Measurements from ENCODE around the gene CALR. TPM values are rescaled to one million over a fixed set of nuclear protein-coding genes. Genes with fewer than 3 reads are reported as not detected.

CALR gene
- total and polyA plus RNA-seq, 9 of the 15 experiments (the other 6 are each of a cell fraction or from before 2014, with no cell fraction given), result 126 to 811 (median 642) TPM

DNA sequence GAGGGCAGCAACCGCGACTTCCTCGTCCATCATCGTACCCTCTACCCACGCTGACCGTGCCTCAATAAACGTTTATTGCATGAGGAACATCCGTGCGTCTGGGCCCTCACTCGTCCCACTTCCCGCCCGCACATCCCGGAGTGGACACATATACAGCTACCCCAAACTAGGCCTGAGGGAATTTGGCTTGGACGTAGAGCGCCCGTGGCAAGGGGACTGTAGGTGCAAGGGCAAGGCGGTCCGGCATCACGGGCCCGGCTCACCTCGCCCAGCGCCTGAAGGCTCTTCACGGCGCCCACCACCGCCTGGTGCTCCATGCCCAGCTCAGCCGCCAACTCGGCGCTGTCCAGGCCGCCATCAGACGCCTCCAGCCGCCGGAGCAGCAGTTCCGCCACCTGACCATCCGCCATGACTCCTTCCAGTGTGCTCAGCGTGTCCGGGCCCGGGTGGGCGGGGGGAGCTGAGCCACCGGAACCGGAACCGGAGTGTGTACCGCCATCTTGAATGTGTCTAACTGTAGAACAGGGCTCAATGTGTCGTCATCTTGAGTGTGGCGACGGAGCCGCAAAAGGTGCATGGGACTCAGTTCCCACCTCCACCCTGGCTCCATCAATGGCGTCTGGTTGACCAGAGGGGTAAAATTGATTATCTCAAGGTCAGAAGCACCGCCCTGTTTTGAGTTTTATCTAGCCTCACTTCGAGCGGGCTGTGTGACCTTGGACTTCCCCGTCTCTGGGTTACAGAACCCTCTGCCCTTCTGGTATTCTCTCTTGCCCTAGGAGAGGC, 4.9 kb upstream of the CALR start, which contains the start of gene FARSA (continued):
- TF ChIP-seq, protein P1, sequence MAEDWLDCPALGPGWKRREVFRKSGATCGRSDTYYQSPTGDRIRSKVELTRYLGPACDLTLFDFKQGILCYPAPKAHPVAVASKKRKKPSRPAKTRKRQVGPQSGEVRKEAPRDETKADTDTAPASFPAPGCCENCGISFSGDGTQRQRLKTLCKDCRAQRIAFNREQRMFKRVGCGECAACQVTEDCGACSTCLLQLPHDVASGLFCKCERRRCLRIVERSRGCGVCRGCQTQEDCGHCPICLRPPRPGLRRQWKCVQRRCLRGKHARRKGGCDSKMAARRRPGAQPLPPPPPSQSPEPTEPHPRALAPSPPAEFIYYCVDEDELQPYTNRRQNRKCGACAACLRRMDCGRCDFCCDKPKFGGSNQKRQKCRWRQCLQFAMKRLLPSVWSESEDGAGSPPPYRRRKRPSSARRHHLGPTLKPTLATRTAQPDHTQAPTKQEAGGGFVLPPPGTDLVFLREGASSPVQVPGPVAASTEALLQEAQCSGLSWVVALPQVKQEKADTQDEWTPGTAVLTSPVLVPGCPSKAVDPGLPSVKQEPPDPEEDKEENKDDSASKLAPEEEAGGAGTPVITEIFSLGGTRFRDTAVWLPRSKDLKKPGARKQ (CRISPR knock-in tag; IDR thresholded peaks at IDR 0.05), result no peak
- TF ChIP-seq BCOR (IDR thresholded peaks at IDR 0.05) (no peak; the same call in 1 of the 2 replicates), SP1 (CRISPR knock-in tag; IDR thresholded peaks at IDR 0.05) (peak; percentile 78; the same call in 1 of the 2 replicates), TAF7 (tag; IDR thresholded peaks at IDR 0.05) (peak; percentile 38; the same call in 1 of the 2 replicates), SIN3B (IDR thresholded peaks at IDR 0.05; ENCODE audit: low read depth) (peak; percentile 79; the same call in 1 of the 2 replicates), GATAD2A (IDR thresholded peaks at IDR 0.05) (no peak), GABPA (tag; conservative IDR thresholded peaks at IDR 0.05; ENCODE audit: low read depth) (peak; percentile 98), CBFA2T3 (IDR thresholded peaks at IDR 0.05) (no peak), CAMTA2 (CRISPR knock-in tag; conservative IDR thresholded peaks at IDR 0.05) (no peak), BMI1 (IDR thresholded peaks at IDR 0.05; ENCODE audit: low read length) (no peak), CREBBP (IDR thresholded peaks at IDR 0.05; ENCODE audit: low read depth, low read length) (no peak), RFX7 (CRISPR knock-in tag; IDR thresholded peaks at IDR 0.05) (no peak), ZNF507 (tag; conservative IDR thresholded peaks at IDR 0.05) (no peak), DIDO1 (tag; IDR thresholded peaks at IDR 0.05; ENCODE audit: low read depth) (peak; percentile 79; the same call in 1 of the 2 replicates), SRSF7 (optimal IDR thresholded peaks at IDR 0.05; ENCODE audit: low read depth, low read length) (no peak), ESRRA (IDR thresholded peaks at IDR 0.05; ENCODE audit: borderline replicate concordance, low read depth) (peak; percentile 92), TAF15 (IDR thresholded peaks at IDR 0.05; ENCODE audit: low read depth, low read length) (no peak), CSDE1 (IDR thresholded peaks at IDR 0.05) (peak in 1 of 2 experiments; percentile 95; a peak in 2 of 4 replicates)
- TF ChIP-seq, protein P2, sequence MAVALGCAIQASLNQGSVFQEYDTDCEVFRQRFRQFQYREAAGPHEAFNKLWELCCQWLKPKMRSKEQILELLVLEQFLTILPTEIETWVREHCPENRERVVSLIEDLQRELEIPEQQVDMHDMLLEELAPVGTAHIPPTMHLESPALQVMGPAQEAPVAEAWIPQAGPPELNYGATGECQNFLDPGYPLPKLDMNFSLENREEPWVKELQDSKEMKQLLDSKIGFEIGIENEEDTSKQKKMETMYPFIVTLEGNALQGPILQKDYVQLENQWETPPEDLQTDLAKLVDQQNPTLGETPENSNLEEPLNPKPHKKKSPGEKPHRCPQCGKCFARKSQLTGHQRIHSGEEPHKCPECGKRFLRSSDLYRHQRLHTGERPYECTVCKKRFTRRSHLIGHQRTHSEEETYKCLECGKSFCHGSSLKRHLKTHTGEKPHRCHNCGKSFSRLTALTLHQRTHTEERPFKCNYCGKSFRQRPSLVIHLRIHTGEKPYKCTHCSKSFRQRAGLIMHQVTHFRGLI (CRISPR knock-in tag; IDR thresholded peaks at IDR 0.05), result no peak
- TF ChIP-seq, protein P3, sequence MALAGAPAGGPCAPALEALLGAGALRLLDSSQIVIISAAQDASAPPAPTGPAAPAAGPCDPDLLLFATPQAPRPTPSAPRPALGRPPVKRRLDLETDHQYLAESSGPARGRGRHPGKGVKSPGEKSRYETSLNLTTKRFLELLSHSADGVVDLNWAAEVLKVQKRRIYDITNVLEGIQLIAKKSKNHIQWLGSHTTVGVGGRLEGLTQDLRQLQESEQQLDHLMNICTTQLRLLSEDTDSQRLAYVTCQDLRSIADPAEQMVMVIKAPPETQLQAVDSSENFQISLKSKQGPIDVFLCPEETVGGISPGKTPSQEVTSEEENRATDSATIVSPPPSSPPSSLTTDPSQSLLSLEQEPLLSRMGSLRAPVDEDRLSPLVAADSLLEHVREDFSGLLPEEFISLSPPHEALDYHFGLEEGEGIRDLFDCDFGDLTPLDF (CRISPR knock-in tag; IDR thresholded peaks at IDR 0.05), result no peak
- TF ChIP-seq, protein P4, sequence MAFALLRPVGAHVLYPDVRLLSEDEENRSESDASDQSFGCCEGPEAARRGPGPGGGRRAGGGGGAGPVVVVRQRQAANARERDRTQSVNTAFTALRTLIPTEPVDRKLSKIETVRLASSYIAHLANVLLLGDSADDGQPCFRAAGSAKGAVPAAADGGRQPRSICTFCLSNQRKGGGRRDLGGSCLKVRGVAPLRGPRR (CRISPR knock-in tag; IDR thresholded peaks at IDR 0.05), result no peak
- TF ChIP-seq, protein P5, sequence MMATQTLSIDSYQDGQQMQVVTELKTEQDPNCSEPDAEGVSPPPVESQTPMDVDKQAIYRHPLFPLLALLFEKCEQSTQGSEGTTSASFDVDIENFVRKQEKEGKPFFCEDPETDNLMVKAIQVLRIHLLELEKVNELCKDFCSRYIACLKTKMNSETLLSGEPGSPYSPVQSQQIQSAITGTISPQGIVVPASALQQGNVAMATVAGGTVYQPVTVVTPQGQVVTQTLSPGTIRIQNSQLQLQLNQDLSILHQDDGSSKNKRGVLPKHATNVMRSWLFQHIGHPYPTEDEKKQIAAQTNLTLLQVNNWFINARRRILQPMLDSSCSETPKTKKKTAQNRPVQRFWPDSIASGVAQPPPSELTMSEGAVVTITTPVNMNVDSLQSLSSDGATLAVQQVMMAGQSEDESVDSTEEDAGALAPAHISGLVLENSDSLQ (IDR thresholded peaks at IDR 0.05), result peak; percentile 12; the same call in 1 of the 2 replicates
- TF ChIP-seq, protein P6, sequence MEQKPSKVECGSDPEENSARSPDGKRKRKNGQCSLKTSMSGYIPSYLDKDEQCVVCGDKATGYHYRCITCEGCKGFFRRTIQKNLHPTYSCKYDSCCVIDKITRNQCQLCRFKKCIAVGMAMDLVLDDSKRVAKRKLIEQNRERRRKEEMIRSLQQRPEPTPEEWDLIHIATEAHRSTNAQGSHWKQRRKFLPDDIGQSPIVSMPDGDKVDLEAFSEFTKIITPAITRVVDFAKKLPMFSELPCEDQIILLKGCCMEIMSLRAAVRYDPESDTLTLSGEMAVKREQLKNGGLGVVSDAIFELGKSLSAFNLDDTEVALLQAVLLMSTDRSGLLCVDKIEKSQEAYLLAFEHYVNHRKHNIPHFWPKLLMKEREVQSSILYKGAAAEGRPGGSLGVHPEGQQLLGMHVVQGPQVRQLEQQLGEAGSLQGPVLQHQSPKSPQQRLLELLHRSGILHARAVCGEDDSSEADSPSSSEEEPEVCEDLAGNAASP (IDR thresholded peaks at IDR 0.05), result no peak
